Peyer's patch (tissue), 4 donors: ENCODE data around the gene RHEBL1. TPM values are rescaled to one million over a fixed set of nuclear protein-coding genes. Genes with fewer than 3 reads are reported as not detected.

Source experiments
- DNase-seq, 3 donors: peaks; one replicate each; pipeline ENCODE4 v3.0.0-alpha.2; 2017 to 2019
- H3K27ac ChIP-seq, 4 donors: fragments of 200-600 bp; sonication (generic); one replicate each; pipeline ENCODE4 v1.5.1; 2016 to 2019
- H3K27me3 ChIP-seq, 2 donors: fragments of 200-600 bp; sonication (generic); one replicate each; pipeline ENCODE4 v1.5.1; 2019
- H3K36me3 ChIP-seq, 3 donors: fragments of 200-600 bp; sonication (generic); one replicate each; pipeline ENCODE4 v1.5.1; 2016 to 2019
- H3K4me1 ChIP-seq, 4 donors: fragments of 200-600 bp; sonication (generic); one replicate each; pipeline ENCODE4 v1.5.1; 2016 to 2019
- H3K4me3 ChIP-seq, 4 donors: fragments of 200-600 bp; sonication (generic); 1 replicate in 3 of 4; 2 replicates in 1 of 4; pipeline ENCODE4 v1.5.1; 2016 to 2019; ENCODE audit warnings: mild to moderate bottlenecking in 1 of 4
- H3K9me3 ChIP-seq, 4 donors: fragments of 200-600 bp; sonication (generic); one replicate each; pipeline ENCODE4 v1.5.1; 2016 to 2019; ENCODE audit warnings: mild to moderate bottlenecking in 1 of 4
- POLR2A ChIP-seq, 2 donors: fragments of 450-650 bp; IDR thresholded peaks; one replicate each; pipeline ENCODE4 v1.5.1; 2017; ENCODE audit warnings: antibody characterized with exemption in 2 of 2, mild to moderate bottlenecking in 2 of 2, moderate library complexity in 2 of 2
- total RNA-seq, 4 donors: library from RNA; depleted of rRNA; stranded (reverse); fragments of >200 nt; gene quantifications; one replicate each; pipeline ENCODE4 v1.1.0, GENCODE V29; 2016
- TF ChIP-seq, protein P1 (sequence below), 6 experiments: fragments of 450-650 bp in 4 of 6; fragments of 200-600 bp in 2 of 6; sonication (generic) in 1 of 6; IDR thresholded peaks; one replicate each; pipeline ENCODE4 v1.5.1; 2017 to 2019; ENCODE audit warnings: antibody characterized with exemption in 6 of 6, mild to moderate bottlenecking in 3 of 6, moderate library complexity in 1 of 6

RHEBL1 gene, protein sequence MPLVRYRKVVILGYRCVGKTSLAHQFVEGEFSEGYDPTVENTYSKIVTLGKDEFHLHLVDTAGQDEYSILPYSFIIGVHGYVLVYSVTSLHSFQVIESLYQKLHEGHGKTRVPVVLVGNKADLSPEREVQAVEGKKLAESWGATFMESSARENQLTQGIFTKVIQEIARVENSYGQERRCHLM
- not detected for total RNA-seq

DNA sequence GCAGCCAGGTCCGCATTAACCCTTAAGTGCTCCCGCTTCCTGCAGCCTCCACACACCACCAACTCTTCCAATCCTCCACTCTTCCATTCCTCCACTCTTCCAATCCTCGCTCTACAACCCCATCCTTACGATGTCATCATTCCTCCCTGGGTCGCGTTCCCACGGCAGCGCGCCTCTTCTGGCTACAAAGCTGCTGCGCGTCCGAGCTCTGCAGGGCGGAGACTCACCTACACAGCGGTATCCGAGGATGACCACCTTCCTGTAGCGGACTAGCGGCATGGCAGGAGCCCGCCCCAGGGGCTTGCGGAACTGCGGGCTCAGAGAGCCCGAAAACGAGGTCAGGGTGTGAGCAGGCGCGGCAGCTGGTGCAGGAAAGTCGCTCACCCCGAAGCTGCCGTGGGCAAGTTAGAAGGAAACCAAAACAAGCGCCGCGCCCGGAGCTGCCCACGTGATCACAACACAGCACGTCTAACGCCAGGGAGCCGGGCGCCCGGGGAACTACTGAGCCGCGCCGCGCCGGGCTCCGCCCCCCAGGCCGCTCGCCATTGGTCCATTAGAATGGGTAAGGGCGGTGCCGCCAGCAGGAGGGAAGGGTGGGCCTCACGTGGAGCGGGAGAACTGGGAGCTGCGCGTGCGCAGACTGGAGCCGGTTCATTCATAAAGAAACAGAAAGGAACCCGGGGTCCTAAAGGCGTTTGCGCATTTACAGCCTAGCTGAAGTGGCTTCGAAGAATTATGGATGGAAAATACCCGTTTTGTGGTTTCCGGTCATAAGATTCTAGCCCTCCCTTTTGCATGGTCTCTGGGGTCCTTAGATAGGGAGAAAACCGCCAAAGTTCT, at the start of gene RHEBL1:
Gene RHEBL1, minus strand, starts transcription at position 473 of the 840 bp plus-strand sequence. Its CDS starts 194 bp downstream, at position 279.
- peaks cover 0 to 16% (median 2%) of the 10 kb centered on the region in 4 donors for H3K4me1 ChIP-seq
- no peaks in the 10 kb centered on the region for H3K9me3 ChIP-seq
- peak; percentile 99 to 100 (median 99) for DNase-seq
- peak within 1 kb of the TSS; percentile 60 to 77 (median 72) for H3K4me3 ChIP-seq
- H3K36me3 ChIP-seq: no peaks in the 10 kb centered on the region
- no peaks in the 10 kb centered on the region for H3K27me3 ChIP-seq
- H3K27ac ChIP-seq: peak within 1 kb of the TSS; percentile 56 to 85 (median 71)
- TF ChIP-seq POLR2A (IDR thresholded peaks at IDR 0.05): peak in 1 of 2 donors; percentile 51
- TF ChIP-seq, protein P1, sequence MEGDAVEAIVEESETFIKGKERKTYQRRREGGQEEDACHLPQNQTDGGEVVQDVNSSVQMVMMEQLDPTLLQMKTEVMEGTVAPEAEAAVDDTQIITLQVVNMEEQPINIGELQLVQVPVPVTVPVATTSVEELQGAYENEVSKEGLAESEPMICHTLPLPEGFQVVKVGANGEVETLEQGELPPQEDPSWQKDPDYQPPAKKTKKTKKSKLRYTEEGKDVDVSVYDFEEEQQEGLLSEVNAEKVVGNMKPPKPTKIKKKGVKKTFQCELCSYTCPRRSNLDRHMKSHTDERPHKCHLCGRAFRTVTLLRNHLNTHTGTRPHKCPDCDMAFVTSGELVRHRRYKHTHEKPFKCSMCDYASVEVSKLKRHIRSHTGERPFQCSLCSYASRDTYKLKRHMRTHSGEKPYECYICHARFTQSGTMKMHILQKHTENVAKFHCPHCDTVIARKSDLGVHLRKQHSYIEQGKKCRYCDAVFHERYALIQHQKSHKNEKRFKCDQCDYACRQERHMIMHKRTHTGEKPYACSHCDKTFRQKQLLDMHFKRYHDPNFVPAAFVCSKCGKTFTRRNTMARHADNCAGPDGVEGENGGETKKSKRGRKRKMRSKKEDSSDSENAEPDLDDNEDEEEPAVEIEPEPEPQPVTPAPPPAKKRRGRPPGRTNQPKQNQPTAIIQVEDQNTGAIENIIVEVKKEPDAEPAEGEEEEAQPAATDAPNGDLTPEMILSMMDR (IDR thresholded peaks at IDR 0.05): peak in 2 of 6 experiments; percentile 17 to 22

DNA sequence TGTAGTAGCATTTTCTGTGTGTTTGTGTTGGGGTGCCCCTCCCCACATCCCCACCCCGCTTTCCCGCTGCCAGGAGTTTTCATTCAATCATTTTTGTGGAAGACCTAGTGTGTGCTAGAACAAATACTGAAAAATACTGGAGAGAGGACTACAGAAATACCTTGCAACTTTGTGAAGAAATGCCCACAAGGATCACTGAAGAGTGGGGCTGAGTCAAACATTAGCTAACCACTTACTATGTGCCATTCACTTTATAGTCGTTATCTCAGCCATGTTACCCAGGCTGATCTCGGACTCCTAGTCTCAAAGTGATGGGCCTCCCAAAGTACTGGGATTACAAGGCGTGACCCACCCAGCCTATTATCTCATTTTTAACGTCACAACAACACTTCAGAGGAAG, 41.4 kb upstream of the RHEBL1 start:
- no peak for TF ChIP-seq POLR2A (IDR thresholded peaks at IDR 0.05)
- TF ChIP-seq, protein P1 (IDR thresholded peaks at IDR 0.05): no peak
- peaks cover 0 to 10% (median 0%) of the 10 kb centered on the region in 3 donors for H3K36me3 ChIP-seq
- peak overlapping the region; percentile 92 to 98 (median 94) for H3K27ac ChIP-seq
- H3K9me3 ChIP-seq: no peaks in the 10 kb centered on the region
- no peak for DNase-seq
- H3K4me3 ChIP-seq: peak overlapping the region; percentile 78 to 93 (median 85)
- peaks cover 0 to 21% (median 0%) of the 10 kb centered on the region in 4 donors for H3K4me1 ChIP-seq
- H3K27me3 ChIP-seq: no peaks in the 10 kb centered on the region

DNA sequence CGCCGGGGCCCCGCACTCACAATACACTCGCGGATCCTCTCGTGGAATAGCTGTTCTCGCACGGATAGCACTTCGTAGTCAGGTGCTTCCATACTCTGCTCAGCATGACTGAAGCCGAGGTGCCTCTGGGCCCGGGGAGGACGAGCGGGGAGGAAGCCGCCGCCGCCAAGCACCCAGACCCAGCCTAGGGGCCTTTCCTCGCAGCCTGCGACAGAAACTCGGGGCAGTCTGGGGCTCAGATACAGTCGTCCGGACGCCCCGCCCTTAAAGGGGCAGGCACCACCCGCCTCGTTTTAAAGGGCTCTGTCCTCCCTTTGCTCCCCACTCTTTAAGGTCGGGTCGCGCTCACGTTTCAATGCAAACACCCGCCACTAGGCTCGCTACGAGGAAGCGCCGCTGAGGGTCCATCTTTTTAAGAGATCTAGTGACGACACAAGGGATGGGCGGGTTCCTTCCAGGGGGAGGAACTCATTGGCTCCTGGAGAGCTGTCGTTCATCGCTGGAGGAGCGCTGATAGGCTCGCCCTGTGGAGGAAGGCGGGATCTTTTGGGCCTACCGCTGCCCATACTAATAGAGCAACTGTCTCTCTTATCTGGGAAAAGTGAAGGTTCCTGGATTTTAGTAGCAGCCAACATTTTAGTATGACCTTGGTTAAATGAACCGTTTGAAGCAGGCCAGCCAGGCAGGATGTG, 40.8 kb upstream of the RHEBL1 start, which contains the start of gene LMBR1L:
Gene LMBR1L, minus strand, starts transcription at position 384 of the 692 bp plus-strand sequence. Its CDS starts 292 bp downstream, at position 92.
- no peaks in the 10 kb centered on the region for H3K27me3 ChIP-seq
- H3K4me3 ChIP-seq: peak within 1 kb of the TSS; percentile 78 to 93 (median 85)
- DNase-seq: peak; percentile 94 to 99 (median 98)
- peaks cover 0 to 15% (median 0%) of the 10 kb centered on the region in 3 donors for H3K36me3 ChIP-seq
- no peaks in the 10 kb centered on the region for H3K9me3 ChIP-seq
- H3K4me1 ChIP-seq: peaks cover 0 to 21% (median 0%) of the 10 kb centered on the region in 4 donors
- TF ChIP-seq, protein P1 (IDR thresholded peaks at IDR 0.05): peak; percentile 25 to 72 (median 62)
- peak; percentile 80 to 94 for TF ChIP-seq POLR2A (IDR thresholded peaks at IDR 0.05)
- peak within 1 kb of the TSS; percentile 92 to 98 (median 94) for H3K27ac ChIP-seq

DNA sequence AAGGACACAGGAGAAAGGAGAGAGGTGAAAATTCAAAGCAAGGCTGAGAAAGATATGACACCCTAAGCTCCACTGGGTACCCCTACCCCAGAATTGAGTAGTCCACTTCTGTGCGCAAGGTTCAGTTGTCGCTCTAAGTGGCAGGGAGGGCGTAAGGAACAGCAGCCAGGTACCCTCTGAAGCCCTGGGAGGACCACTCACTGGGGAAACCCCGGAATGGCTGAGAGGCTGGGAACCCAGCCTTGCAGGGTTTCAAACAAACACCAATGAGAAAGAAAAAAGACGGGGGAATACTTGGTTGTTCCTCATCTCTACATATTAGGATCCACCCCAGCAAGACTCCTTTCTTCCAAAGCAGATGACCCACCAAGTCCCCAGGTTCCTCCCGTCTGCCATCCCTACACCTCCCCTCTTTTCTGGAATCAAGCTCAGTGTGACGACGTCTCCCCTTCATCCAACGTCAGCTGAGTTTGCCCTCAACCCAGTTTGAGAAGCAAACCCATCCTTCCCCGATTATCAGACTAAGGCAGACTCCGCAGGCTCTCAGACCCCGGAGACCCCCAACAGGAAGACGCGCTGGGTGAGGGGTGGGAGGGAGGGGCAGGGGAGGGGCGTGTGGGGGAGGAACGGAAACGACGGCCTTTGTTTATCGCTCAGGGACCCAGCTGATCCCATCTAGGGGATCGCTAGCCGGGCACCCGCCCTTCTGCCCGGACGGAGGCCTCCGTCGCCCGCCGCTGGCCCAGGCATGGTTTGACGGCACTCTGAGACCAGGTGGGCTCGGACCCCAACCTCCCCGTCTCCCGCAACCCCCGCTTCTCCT, 40.1 kb upstream of the RHEBL1 start:
- no peak for TF ChIP-seq POLR2A (IDR thresholded peaks at IDR 0.05)
- TF ChIP-seq, protein P1 (IDR thresholded peaks at IDR 0.05): no peak
- H3K4me3 ChIP-seq: peak overlapping the region; percentile 78 to 93 (median 85)
- peaks cover 0 to 22% (median 0%) of the 10 kb centered on the region in 4 donors for H3K4me1 ChIP-seq
- DNase-seq: peak; percentile 37 to 65 (median 65)
- H3K27me3 ChIP-seq: no peaks in the 10 kb centered on the region
- H3K9me3 ChIP-seq: no peaks in the 10 kb centered on the region
- H3K36me3 ChIP-seq: peaks cover 0 to 17% (median 0%) of the 10 kb centered on the region in 3 donors
- H3K27ac ChIP-seq: peak overlapping the region; percentile 92 to 98 (median 94)
